ENCODE results near the gene MPPED2. TPM values are rescaled to one million over a fixed set of nuclear protein-coding genes. Genes with fewer than 3 reads are reported as not detected.

MPPED2 gene
- total RNA-seq: 63.2 TPM

GRCh38 chr11:30586251-30587144 lies at the start of gene MPPED2:
Gene MPPED2, minus strand, starts transcription at chr11:30586353. Its CDS starts 5,980 bp downstream, at chr11:30580373.
- peak; percentile 63 to 65 for DNase-seq (ENCODE audit: low spot score in 2 of 2)
- no peak for FAIRE-seq

- DNase-seq (ENCODE audit: low spot score in 2 of 2) (peak; percentile 6 to 30), FAIRE-seq (no peak)
Observed at GRCh38 chr11:30635401-30635989, 49.3 kb upstream of the MPPED2 start.

GRCh38 chr11:30631148-30631547 lies 45.0 kb upstream of the MPPED2 start:
- no peak for FAIRE-seq
- no peak for DNase-seq (ENCODE audit: low spot score in 2 of 2)

- DNase-seq (ENCODE audit: low spot score in 2 of 2): no peak
- FAIRE-seq: no peak
Observed at GRCh38 chr11:30619767-30620166, 33.6 kb upstream of the MPPED2 start.

- FAIRE-seq (no peak), DNase-seq (ENCODE audit: low spot score in 2 of 2) (no peak)
Observed at GRCh38 chr11:30617762-30618161, 31.6 kb upstream of the MPPED2 start.

GRCh38 chr11:30610628-30611027 lies 24.5 kb upstream of the MPPED2 start:
- DNase-seq (ENCODE audit: low spot score in 2 of 2): no peak
- FAIRE-seq: no peak

GRCh38 chr11:30608534-30608933 lies 22.4 kb upstream of the MPPED2 start:
- DNase-seq (ENCODE audit: low spot score in 2 of 2) (no peak), FAIRE-seq (no peak)

- FAIRE-seq (no peak), DNase-seq (ENCODE audit: low spot score in 2 of 2) (no peak)
Observed at GRCh38 chr11:30605036-30605605, 19.0 kb upstream of the MPPED2 start.

GRCh38 chr11:30603357-30603756 lies 17.2 kb upstream of the MPPED2 start:
- no peak for FAIRE-seq
- no peak for DNase-seq (ENCODE audit: low spot score in 2 of 2)

GRCh38 chr11:30596832-30597231 lies 10.7 kb upstream of the MPPED2 start:
- FAIRE-seq (no peak), DNase-seq (ENCODE audit: low spot score in 2 of 2) (no peak)

- DNase-seq (ENCODE audit: low spot score in 2 of 2) (no peak), FAIRE-seq (no peak)
Observed at GRCh38 chr11:30595934-30596333, 9.8 kb upstream of the MPPED2 start.

GRCh38 chr11:30594646-30595411 lies 8.7 kb upstream of the MPPED2 start:
- FAIRE-seq (no peak), DNase-seq (ENCODE audit: low spot score in 2 of 2) (no peak)

- FAIRE-seq (no peak), DNase-seq (ENCODE audit: low spot score in 2 of 2) (no peak)
Observed at GRCh38 chr11:30587269-30587812, 1.2 kb upstream of the MPPED2 start.

GRCh38 chr11:30585892-30586250 lies 282 bp downstream of the MPPED2 start:
- FAIRE-seq (no peak), DNase-seq (ENCODE audit: low spot score in 2 of 2) (peak; percentile 45 to 54)

GRCh38 chr11:30585125-30585891 lies 845 bp downstream of the MPPED2 start:
- DNase-seq (ENCODE audit: low spot score in 2 of 2) (peak; percentile 44 to 51), FAIRE-seq (no peak)

- DNase-seq (ENCODE audit: low spot score in 2 of 2): peak in 1 of 2 donors; percentile 27
- FAIRE-seq: no peak
Observed at GRCh38 chr11:30583476-30584280, 2.5 kb downstream of the MPPED2 start.

GRCh38 chr11:30582726-30583125 lies 3.4 kb downstream of the MPPED2 start:
- FAIRE-seq: no peak
- DNase-seq (ENCODE audit: low spot score in 2 of 2): no peak

- no peak for FAIRE-seq
- no peak for DNase-seq (ENCODE audit: low spot score in 2 of 2)
Observed at GRCh38 chr11:30581675-30582074, 4.5 kb downstream of the MPPED2 start.

- no peak for DNase-seq (ENCODE audit: low spot score in 2 of 2)
- FAIRE-seq: no peak
Observed at GRCh38 chr11:30580573-30580972, 5.6 kb downstream of the MPPED2 start.
